AG20443 (cell line): ENCODE measurements around the gene RBMS3.
A peak's percentile ranks its signal among the peaks of the same experiment; 100 is the strongest.

Source experiments
- DNase-seq: peaks from one replicate; pipeline ENCODE4 v3.0.0; 2012; ENCODE audit warnings: low spot score, mixed read lengths

Gene RBMS3

DNA sequence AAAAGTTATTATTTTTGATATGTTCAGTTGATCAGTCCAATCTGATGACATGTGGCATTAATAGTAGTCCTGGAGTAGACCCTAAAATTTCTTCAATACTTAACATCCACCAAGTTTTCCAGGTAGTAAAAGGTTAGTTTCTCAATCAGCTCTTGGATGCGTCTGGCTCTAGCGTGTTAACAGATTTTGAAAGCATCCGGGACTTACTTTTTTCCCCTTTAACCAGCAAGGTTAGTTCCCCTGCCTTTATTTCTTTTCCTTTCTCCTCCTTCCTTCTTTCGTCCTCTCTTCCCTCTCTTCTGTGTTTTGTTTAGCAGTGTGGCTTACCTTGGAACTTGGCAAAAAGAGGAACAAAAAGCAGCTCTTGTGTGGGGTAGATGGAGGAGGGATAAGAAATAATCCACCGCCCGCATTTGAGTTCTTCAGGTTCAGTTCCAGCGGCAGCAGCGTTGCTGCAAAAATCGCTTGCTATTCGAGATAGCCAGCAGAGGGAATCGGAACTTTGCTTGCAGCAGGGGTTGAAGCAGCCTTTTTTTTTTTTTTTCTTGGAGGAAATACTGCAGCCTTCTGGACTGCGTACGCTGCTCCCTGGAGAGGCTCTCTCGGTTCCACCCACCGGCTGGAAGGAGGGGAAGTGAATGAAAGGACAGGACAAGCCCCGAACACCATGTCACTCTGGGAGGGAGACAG lies at the start of gene RBMS3:
Gene RBMS3, plus strand, starts transcription at position 668 of the 690 bp plus-strand sequence.
- DNase-seq: peak; percentile 90

DNA sequence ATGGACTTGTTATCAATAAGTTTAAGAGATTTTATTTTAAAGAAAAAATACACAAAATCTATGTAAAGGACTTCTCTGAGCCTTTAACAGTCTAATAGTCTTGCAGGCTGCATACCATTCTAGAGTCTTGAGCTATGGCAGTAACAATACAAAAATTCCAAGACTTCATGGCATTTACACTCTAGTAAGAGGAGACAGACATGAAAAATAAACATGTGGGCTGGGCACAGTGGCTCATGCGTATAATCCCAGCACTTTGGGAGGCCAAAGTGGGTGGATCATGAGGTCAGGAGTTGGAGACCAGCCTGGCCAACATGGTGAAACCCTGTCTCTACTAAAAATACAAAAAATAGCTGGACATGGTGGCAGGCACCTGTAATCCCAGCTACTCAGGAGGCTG lies 47.7 kb upstream of the RBMS3 start:
- DNase-seq: peak; percentile 48

- DNase-seq: no peak
Observed at GRCh38 chr3:29236146-29236840, 44.6 kb upstream of the RBMS3 start.

- no peak for DNase-seq
Observed at GRCh38 chr3:29239376-29239775, 41.5 kb upstream of the RBMS3 start.

DNA sequence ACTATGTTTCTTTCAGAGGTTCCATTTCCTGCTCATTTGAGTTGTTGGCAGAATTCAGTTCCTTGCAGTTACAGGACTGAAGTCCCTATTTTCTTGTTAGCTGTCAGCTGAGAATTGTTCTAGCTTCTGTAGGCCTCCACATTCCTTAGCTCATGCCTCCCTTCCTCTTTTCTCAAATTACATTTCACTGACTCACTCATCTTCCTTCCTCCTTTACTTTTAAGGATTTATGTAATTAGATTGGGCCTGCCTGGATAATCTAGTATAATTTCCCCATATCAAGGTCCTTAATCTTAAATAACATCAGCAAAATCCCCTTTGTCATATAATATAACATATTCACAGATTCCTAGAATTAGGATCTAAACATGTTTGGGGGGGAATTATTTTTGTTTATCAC lies 40.6 kb upstream of the RBMS3 start:
- DNase-seq: peak; percentile 29

GRCh38 chr3:29240887-29241286 lies 40.0 kb upstream of the RBMS3 start:
- DNase-seq: no peak

DNA sequence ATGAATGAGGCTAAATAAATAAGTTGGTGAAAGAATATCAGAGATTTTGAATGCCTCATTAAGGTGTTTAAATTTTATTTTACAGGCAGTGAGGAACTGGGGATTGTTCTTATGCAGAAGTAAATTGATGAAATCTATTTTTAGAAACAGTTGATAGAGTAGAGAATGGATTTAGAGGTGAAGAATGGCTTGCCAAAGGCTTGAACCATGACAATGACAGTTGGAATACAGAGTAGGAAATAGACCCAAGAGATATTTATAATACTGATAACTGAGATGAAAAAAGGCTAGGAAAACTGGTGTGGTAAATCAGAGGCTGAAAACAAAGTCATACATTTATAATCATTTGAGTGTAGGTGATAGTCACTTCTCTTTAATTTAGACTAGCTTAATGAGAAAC lies 39.0 kb upstream of the RBMS3 start:
- no peak for DNase-seq

- no peak for DNase-seq
Observed at GRCh38 chr3:29242296-29242695, 38.6 kb upstream of the RBMS3 start.

DNA sequence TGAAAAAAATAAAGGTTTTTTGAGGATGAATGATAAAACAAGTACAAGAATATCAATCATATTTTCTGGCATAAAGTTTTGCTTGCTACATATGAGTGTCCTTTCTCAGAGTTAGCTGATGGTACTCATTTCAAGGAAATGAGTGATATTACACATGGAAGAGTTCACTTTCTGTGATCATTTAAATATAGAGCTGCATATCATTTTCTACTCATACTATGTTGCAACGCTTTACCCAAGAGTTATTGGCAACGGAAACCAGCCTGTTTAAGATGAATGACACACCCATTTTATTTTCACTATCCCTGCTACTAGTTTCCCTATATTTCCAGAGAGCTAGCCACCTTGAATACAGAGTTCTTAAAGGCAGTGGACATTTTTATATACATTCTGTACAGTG lies 35.4 kb upstream of the RBMS3 start:
- DNase-seq: no peak

DNA sequence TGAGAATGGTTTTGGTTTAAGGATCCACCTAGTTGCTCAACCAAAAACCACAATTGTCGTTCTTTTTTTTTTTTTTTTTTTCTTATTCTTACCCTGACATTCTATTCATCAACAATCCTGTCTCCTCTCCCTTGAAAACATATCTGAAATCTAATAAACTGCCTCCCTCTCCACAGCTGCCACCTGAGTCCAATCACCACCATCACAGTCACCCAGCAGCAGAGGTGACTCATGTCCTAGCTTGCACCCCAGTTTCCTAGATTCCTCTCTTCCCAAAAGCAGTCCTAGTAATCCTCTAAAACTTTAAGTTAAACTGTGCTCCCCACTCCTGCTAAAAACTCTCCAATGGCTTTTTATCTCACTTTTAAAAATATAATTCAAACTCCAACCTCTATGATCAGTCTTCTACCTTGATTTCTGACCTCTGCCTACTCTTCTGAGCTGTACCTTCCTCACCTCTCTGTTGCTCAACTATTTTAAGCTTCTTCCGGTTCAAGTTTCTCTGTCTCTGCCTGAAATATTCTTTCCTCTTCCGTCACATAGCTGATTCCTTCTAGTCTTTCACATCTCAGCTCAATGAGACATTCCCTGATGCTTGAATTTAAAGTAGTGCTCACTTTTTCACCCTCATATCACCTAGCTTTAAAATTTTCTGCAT lies 33.7 kb upstream of the RBMS3 start:
- no peak for DNase-seq

DNA sequence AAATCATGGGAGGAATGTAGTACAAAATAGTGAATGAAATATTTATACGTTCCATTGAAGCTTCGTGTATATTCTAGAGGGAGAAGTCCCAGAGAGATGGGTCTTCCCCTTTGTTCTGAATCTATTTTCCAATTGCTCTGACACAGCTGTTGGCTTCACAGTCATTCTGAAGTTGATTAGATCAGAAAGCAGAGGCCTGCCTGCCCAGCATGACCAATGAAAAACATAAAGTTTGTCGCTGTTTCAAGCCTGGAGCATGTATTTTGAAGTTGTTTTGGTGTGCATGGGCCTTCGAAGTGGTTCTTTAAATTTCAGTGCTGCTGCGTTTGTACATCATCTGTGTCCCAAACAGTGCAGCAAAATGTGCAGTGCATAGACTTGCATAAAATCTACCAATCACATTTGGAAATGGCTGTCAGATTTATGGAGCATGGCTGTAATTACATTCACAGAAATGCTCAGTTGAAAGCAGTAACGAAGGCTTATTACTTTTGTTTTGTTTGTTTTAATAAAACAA lies 31.0 kb upstream of the RBMS3 start:
- DNase-seq: no peak

GRCh38 chr3:29255854-29256696 lies 24.8 kb upstream of the RBMS3 start:
- DNase-seq: no peak

DNA sequence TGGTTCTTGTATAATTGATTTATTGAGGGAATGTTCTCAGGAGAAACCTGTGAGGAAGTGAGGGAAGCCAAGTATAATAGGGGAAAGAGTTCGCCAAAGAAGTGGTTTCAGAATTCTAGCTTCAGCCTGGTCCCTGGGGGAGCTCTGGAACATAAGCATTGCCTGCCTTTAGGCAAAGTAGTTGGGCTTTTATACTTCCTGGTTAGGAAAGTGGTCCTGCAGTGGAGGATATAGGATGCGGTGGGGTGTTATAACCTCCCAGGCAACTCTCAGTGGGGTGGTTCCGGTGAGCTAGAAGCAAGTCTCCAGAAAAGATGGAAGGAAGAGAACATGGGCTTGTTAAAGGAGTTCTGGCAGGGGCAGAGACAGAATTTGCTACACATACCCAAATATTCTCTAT lies 22.7 kb upstream of the RBMS3 start:
- no peak for DNase-seq

- DNase-seq: no peak
Observed at GRCh38 chr3:29261119-29261518, 19.8 kb upstream of the RBMS3 start.

DNA sequence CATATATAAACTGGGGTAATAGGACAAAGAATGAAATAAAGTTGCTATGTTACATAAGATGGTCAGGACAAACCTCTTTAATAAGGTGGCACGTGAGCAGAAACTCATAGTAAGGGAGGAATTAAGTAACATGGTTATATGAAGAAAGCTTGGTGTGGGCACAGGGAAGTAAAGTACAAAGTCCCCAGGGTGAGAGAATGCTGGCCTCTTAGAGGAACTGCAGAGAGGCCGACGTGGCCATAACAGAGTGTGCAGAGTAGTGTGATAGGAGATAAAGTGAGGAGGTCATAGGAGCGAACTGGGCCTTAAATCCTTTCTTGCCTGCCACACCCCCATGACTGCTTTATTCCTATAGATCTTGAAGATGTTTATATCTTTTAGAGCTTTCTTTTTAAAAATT lies 17.4 kb upstream of the RBMS3 start:
- no peak for DNase-seq

GRCh38 chr3:29265509-29266072 lies 15.3 kb upstream of the RBMS3 start:
- DNase-seq: no peak

GRCh38 chr3:29267226-29267625 lies 13.6 kb upstream of the RBMS3 start:
- DNase-seq: no peak

- no peak for DNase-seq
Observed at GRCh38 chr3:29268651-29269050, 12.2 kb upstream of the RBMS3 start.

- DNase-seq: no peak
Observed at GRCh38 chr3:29270752-29271151, 10.1 kb upstream of the RBMS3 start.

- no peak for DNase-seq
Observed at GRCh38 chr3:29271475-29271874, 9.4 kb upstream of the RBMS3 start.

DNA sequence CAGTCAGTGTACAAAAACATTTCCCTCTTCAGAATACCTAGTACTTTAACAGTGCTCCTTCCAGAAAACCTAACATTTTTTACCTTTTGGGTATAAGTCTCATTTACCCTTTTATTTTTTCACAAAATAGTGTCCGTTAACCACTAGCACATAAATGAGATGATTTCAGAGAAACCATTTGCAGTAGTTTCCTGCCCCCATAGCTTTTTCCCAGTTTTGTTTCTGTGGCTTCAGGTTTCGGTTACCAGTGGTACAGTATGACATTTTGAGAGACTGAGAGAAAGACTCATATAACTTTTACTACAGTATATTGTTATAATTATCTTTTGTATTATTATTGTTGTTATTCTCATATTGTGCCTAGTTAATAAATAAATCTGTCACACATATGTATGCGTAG lies 6.2 kb upstream of the RBMS3 start:
- DNase-seq: no peak

GRCh38 chr3:29275309-29275708 lies 5.6 kb upstream of the RBMS3 start:
- DNase-seq: peak; percentile 43
